HEK293T (cell line): ENCODE results near the gene ISM1.

ENCODE experiments used
- BHLHE40 ChIP-seq: fragments of 450-650 bp; IDR thresholded peaks from 2 replicates; pipeline ENCODE4 v1.6.1; 2016; ENCODE audit warnings: mild to moderate bottlenecking, moderate library complexity, borderline replicate concordance
- CTBP1 ChIP-seq: fragments of 450-650 bp; IDR thresholded peaks from 2 replicates; pipeline ENCODE4 v1.6.1; 2016; ENCODE audit warnings: borderline replicate concordance
- ELF4 ChIP-seq: fragments of 450-650 bp; IDR thresholded peaks from 2 replicates; pipeline ENCODE4 v1.6.1; 2017; ENCODE audit warnings: antibody characterized with exemption
- FOXM1 ChIP-seq: fragments of 450-650 bp; IDR thresholded peaks from 2 replicates; pipeline ENCODE4 v1.6.1; 2017; ENCODE audit warnings: mild to moderate bottlenecking, borderline replicate concordance
- LEF1 ChIP-seq: fragments of 450-650 bp; IDR thresholded peaks from 2 replicates; pipeline ENCODE4 v1.6.1; 2017; ENCODE audit warnings: mild to moderate bottlenecking, borderline replicate concordance
- NFRKB ChIP-seq: fragments of 450-650 bp; IDR thresholded peaks from 2 replicates; pipeline ENCODE4 v1.6.1; 2016; ENCODE audit warnings: mild to moderate bottlenecking, moderate library complexity
- SP1 ChIP-seq: fragments of 450-650 bp; IDR thresholded peaks from 2 replicates; pipeline ENCODE4 v1.6.1; 2017
- SUZ12 ChIP-seq: fragments of 450-650 bp; IDR thresholded peaks from 2 replicates; pipeline ENCODE4 v1.6.1; 2016; ENCODE audit warnings: mild to moderate bottlenecking
- ZNF384 ChIP-seq: fragments of 450-650 bp; IDR thresholded peaks from 2 replicates; pipeline ENCODE4 v1.6.1; 2016

DNA sequence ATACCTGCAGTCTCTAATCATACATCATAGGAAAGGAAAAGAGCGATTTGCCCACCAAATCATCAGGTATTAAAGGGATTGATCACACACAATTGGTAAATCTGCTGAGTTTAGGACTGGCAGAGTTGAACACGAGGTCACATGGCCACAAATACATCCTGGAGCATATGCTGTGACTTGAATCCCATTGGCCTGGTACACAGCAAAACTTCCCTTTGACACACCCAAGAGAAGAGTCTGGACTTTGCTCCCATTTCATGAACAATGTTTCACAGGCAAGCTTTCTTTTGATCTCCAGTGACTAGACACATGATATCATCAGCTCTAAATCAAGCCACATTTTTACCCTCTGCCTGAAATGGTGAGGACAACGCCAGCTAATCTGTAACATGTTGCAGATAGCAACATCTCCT lies 117.9 kb downstream of the ISM1 start:
- TF ChIP-seq ZNF384 (no peak), BHLHE40 (no peak), FOXM1 (no peak), SUZ12 (no peak), LEF1 (no peak), ELF4 (no peak), CTBP1 (no peak), NFRKB (no peak), SP1 (no peak)
